B cell (primary cell): ENCODE measurements around the gene CEACAM19. TPM values are rescaled to one million over a fixed set of nuclear protein-coding genes. Genes with fewer than 3 reads are reported as not detected.
A peak's percentile ranks its signal among the peaks of the same experiment; 100 is the strongest.

ENCODE experiments used
- ATAC-seq: fragments of 200-7000 bp; cut with Tn5 transposase; one replicate; pipeline ENCODE4 v1.10.0; 2021; ENCODE audit warnings: low read depth, mild to moderate bottlenecking, moderate number of reproducible peaks, moderate library complexity
- CTCF ChIA-PET: fragments of 350-600 bp; sonication (Branson Sonifier 250); formaldehyde crosslinking; loops from one replicate; lab custom pipeline; 2021; ENCODE audit warnings: antibody characterized with exemption, inconsistent platforms; lab: Charles Lee
- POLR2A ChIA-PET: fragments of 350-600 bp; sonication (Branson Sonifier 250); formaldehyde crosslinking; loops from one replicate; lab custom pipeline; 2021; ENCODE audit warnings: antibody characterized with exemption; lab: Charles Lee
- DNase-seq: peaks from one replicate; pipeline ENCODE4 v3.0.0; 2013
- H2AFZ ChIP-seq: 2 replicates; pipeline ENCODE4 v1.6.1; 2012; ENCODE audit warnings: mild to moderate bottlenecking, low read depth, low read length; ENCODE audit not compliant: insufficient read depth, poor library complexity, severe bottlenecking
- H3K27ac ChIP-seq, 2 donors: 1 replicate in 1 of 2; 2 replicates in 1 of 2; pipeline ENCODE4 v1.5.1; 2012 to 2013; ENCODE audit warnings: low read length in 2 of 2, mild to moderate bottlenecking in 2 of 2, moderate library complexity in 1 of 2
- H3K27me3 ChIP-seq, 4 experiments: fragments of 200-600 bp in 1 of 4; sonication (generic) in 1 of 4; replicated peaks in 1 of 4; 1 replicate in 2 of 4; 2 replicates in 2 of 4; pipeline versions ENCODE4 v1.6.1 to v1.7.0; 2013 to 2016; ENCODE audit warnings: low read length in 3 of 4, mild to moderate bottlenecking in 2 of 4, mixed read lengths in 1 of 4, moderate library complexity in 1 of 4; ENCODE audit not compliant: insufficient read depth in 4 of 4, control insufficient read depth in 3 of 4; ENCODE audit errors: control extremely low read depth in 1 of 4
- H3K36me3 ChIP-seq, 2 experiments: replicated peaks in 1 of 2; 1 replicate in 1 of 2; 2 replicates in 1 of 2; pipeline versions ENCODE4 v1.6.1 to v1.7.1; 2013; ENCODE audit warnings: low read length in 1 of 2; ENCODE audit not compliant: insufficient read depth in 2 of 2, control insufficient read depth in 1 of 2; ENCODE audit errors: control extremely low read depth in 1 of 2, extremely low read depth in 1 of 2
- H3K4me1 ChIP-seq, 2 donors: fragments of 200-600 bp in 1 of 2; sonication (generic) in 1 of 2; 1 replicate in 1 of 2; 2 replicates in 1 of 2; pipeline versions ENCODE4 v1.5.1 to v1.6.1; 2013 to 2017; ENCODE audit warnings: low read length in 2 of 2; ENCODE audit not compliant: control insufficient read depth in 2 of 2, insufficient read depth in 2 of 2
- H3K4me2 ChIP-seq: replicated peaks from 2 replicates; pipeline ENCODE3; 2012; ENCODE audit warnings: mild to moderate bottlenecking, low read depth, low read length; ENCODE audit not compliant: poor library complexity, severe bottlenecking
- H3K4me3 ChIP-seq, 5 experiments: fragments of 200-600 bp in 1 of 5; sonication (generic) in 1 of 5; 1 replicate in 3 of 5; 2 replicates in 2 of 5; pipeline versions ENCODE4 v1.5.1 to v1.7.0; 2011 to 2016; ENCODE audit warnings: low read length in 4 of 5, mild to moderate bottlenecking in 4 of 5, low read depth in 2 of 5, control low read depth in 1 of 5, moderate library complexity in 1 of 5; ENCODE audit not compliant: insufficient read depth in 1 of 5; ENCODE audit errors: control extremely low read depth in 1 of 5, extremely low read depth in 1 of 5
- H3K79me2 ChIP-seq: fragments of 200-600 bp; sonication (generic); one replicate; pipeline ENCODE4 v1.6.0; 2016; ENCODE audit warnings: low read length; ENCODE audit not compliant: control insufficient read depth, insufficient read depth
- H3K9ac ChIP-seq: fragments of 200-600 bp; sonication (generic); 2 replicates; pipeline ENCODE4 v1.6.1; 2017; ENCODE audit warnings: mild to moderate bottlenecking, low read length, moderate library complexity
- H3K9me3 ChIP-seq, 3 donors: one replicate each; pipeline versions ENCODE4 v1.6.1 to v1.7.1; 2013; ENCODE audit warnings: low read length in 2 of 3; ENCODE audit not compliant: control insufficient read depth in 2 of 3, insufficient read depth in 1 of 3; ENCODE audit errors: control extremely low read depth in 1 of 3
- H4K20me1 ChIP-seq: 2 replicates; pipeline ENCODE4 v1.6.0; 2012; ENCODE audit warnings: mild to moderate bottlenecking, low read length; ENCODE audit not compliant: insufficient read depth, control insufficient read depth, poor library complexity, severe bottlenecking
- H3K27ac Mint-ChIP-seq: one replicate; pipeline ENCODE4 v1.8.0; 2021; ENCODE audit warnings: mixed read lengths
- H3K27me3 Mint-ChIP-seq: one replicate; pipeline ENCODE4 v1.8.0; 2021; ENCODE audit warnings: mixed read lengths
- H3K4me1 Mint-ChIP-seq: one replicate; pipeline ENCODE4 v1.8.0; 2021; ENCODE audit warnings: mixed read lengths
- H3K4me3 Mint-ChIP-seq: one replicate; pipeline ENCODE4 v1.8.0; 2021; ENCODE audit warnings: mixed read lengths
- H3K9me3 Mint-ChIP-seq: one replicate; pipeline ENCODE4 v1.8.0; 2022; ENCODE audit warnings: mixed read lengths; ENCODE audit not compliant: insufficient read depth
- CTCF ChIP-seq: fragments of 200-600 bp; IDR thresholded peaks from one replicate; pipeline ENCODE4 v1.8.0; 2022; ENCODE audit warnings: antibody characterized with exemption, mild to moderate bottlenecking
- EZH2 ChIP-seq: IDR thresholded peaks from 2 replicates; pipeline ENCODE4 v1.6.1; 2012; ENCODE audit warnings: borderline replicate concordance, low read depth, mild to moderate bottlenecking, moderate library complexity, low read length; ENCODE audit not compliant: insufficient read depth, poor library complexity, severe bottlenecking
- WGBS: methylation state at CpG from one replicate; pipeline ENCODE4 v1.1.5; 2013; ENCODE audit warnings: missing lambda C conversion rate; ENCODE audit not compliant: insufficient coverage; 5-methylcytosine and 5-hydroxymethylcytosine counted together
- intact Hi-C: fragments of 100-400 bp; cut with micrococcal nuclease; formaldehyde crosslinking; loops from one replicate; pipeline ENCODE4 v1.10.0; 2022
- polyA plus RNA-seq: library from polyadenylated mRNA; depleted of rRNA; stranded (reverse); fragments of >200 nt; gene quantifications from 2 replicates; pipeline ENCODE4 v1.2.3, GENCODE V29; 2012
- total RNA-seq, 2 donors: library from RNA; stranded (reverse); fragments of 120-200 nt in 1 of 2; gene quantifications; 1 replicate in 1 of 2; 2 replicates in 1 of 2; pipeline versions ENCODE4 v1.2.3 to v1.2.4, GENCODE V29; 2013 to 2022

The CEACAM19 gene
- total and polyA plus RNA-seq, 2 donors (not counting 1 experiment from before 2014, with no cell fraction given): not detected

- Histone ChIP-seq H4K20me1 (no peaks in the 10 kb centered on the region), H3K4me3 (no peak overlapping the region), H3K79me2 (no peaks in the 10 kb centered on the region), H3K9me3 (peaks cover 0 to 8% (median 0%) of the 10 kb centered on the region in 3 donors), H3K27me3 (no peaks in the 10 kb centered on the region), H3K27ac (no peak overlapping the region), H3K9ac (no peak overlapping the region), H3K4me1 (peaks cover 7 to 18% of the 10 kb centered on the region in 2 donors), H2AFZ (no peak overlapping the region), H3K36me3 (no peaks in the 10 kb centered on the region), H3K4me2 (no peak overlapping the region)
- H3K4me3 Mint-ChIP-seq: no peak overlapping the region
- H3K27ac Mint-ChIP-seq: peak overlapping the region; percentile 64
- DNase-seq (peak; percentile 82), ATAC-seq (peak; percentile 47)
- TF ChIP-seq CTCF (peak; percentile 88), EZH2 (no peak)
- intact Hi-C loops: loop anchor here (1.0 to 10.0 kb wide), 2 partner anchors 86 to 187 kb away; partner anchors contain the start of gene NECTIN2
- ChIA-PET POLR2A (no interaction called here), CTCF (interaction anchor here (0.9 to 2.5 kb wide), 15 partner anchors 9 to 138 kb away, joined by 3 to 19 read pairs (median 4); partner anchors contain the start of gene CEACAM19)
- no peaks in the 10 kb centered on the region for H3K27me3 Mint-ChIP-seq
- 41% methylated on average over 25 of the region's 25 CpGs for WGBS
- no peaks in the 10 kb centered on the region for H3K9me3 Mint-ChIP-seq
- H3K4me1 Mint-ChIP-seq: peaks cover 18% of the 10 kb centered on the region
These were observed 13.9 kb upstream of the CEACAM19 start for GRCh38 chr19:44657211-44657921.
